22Rv1 (cell line): Measurements from ENCODE around the gene NTRK3.

Experiments
- CTCF ChIP-seq: fragments of 450-650 bp; IDR thresholded peaks from 2 replicates; pipeline ENCODE4 v1.5.1; 2017; ENCODE audit warnings: mild to moderate bottlenecking
- ZFX ChIP-seq: fragments of 450-650 bp; IDR thresholded peaks from 2 replicates; pipeline ENCODE4 v1.6.1; 2017; ENCODE audit warnings: antibody characterized with exemption, borderline replicate concordance

- TF ChIP-seq CTCF = no peak
- TF ChIP-seq ZFX = no peak
Measured at GRCh38 chr15:88089731-88090130, 166.8 kb downstream of the NTRK3 start.
